ENCODE measurements around the gene DDX24.

GRCh38 chr14:94119071-94119470 lies 38.1 kb upstream of the DDX24 start:
- no peak for TF ChIP-seq POLR2AphosphoS5 (IDR thresholded peaks at IDR 0.05; ENCODE audit: borderline replicate concordance, low read depth, low read length)
- no peak for TF ChIP-seq EZH2 (IDR thresholded peaks at IDR 0.05)
- TF ChIP-seq FOXP2 (optimal IDR thresholded peaks at IDR 0.05; ENCODE audit: control extremely low read depth, extremely low read length, insufficient read depth): no peak

Measured in SK-N-MC (cell line).